Loucy (cell line): ENCODE results near the gene FAM193B.

Source experiments
- H2AFZ ChIP-seq: fragments of 200-600 bp; sonication (generic); 2 replicates; pipeline ENCODE4 v1.6.0; 2016; ENCODE audit warnings: antibody characterized with exemption, mild to moderate bottlenecking, low read length, moderate library complexity
- H3F3A ChIP-seq: fragments of 200-600 bp; 2 replicates; pipeline ENCODE4 v1.6.0; 2016; ENCODE audit warnings: antibody characterized with exemption, low read depth, mild to moderate bottlenecking
- H3K27me3 ChIP-seq: fragments of 200-600 bp; sonication (generic); 2 replicates; pipeline ENCODE4 v1.6.1; 2014; ENCODE audit warnings: low read length, mild to moderate bottlenecking; ENCODE audit not compliant: insufficient read depth, poor library complexity, severe bottlenecking
- H3K36me3 ChIP-seq: fragments of 200-600 bp; sonication (generic); 2 replicates; pipeline ENCODE4 v1.6.1; 2016; ENCODE audit warnings: low read length; ENCODE audit not compliant: insufficient read depth
- H3K4me1 ChIP-seq: fragments of 200-600 bp; sonication (generic); 2 replicates; pipeline ENCODE4 v1.5.1; 2014; ENCODE audit warnings: low read length, mild to moderate bottlenecking; ENCODE audit not compliant: insufficient read depth, poor library complexity, severe bottlenecking
- H3K4me2 ChIP-seq: fragments of 200-600 bp; sonication (generic); 2 replicates; pipeline ENCODE4 v1.6.0; 2014; ENCODE audit warnings: antibody characterized with exemption, low read length, low read depth, mild to moderate bottlenecking; ENCODE audit not compliant: poor library complexity, severe bottlenecking
- H3K4me3 ChIP-seq: fragments of 200-600 bp; sonication (generic); 2 replicates; pipeline ENCODE4 v1.5.1; 2014; ENCODE audit warnings: low read length, mild to moderate bottlenecking, mixed read lengths; ENCODE audit not compliant: poor library complexity, severe bottlenecking
- H3K79me2 ChIP-seq: fragments of 200-600 bp; sonication (generic); 2 replicates; pipeline ENCODE4 v1.6.1; 2014; ENCODE audit warnings: low read length; ENCODE audit not compliant: insufficient read depth
- H3K9ac ChIP-seq: fragments of 200-600 bp; sonication (generic); 2 replicates; pipeline ENCODE4 v1.6.0; 2014; ENCODE audit warnings: mild to moderate bottlenecking, low read depth, low read length, moderate library complexity; ENCODE audit not compliant: poor library complexity, severe bottlenecking
- H3K9me2 ChIP-seq: fragments of 200-600 bp; sonication (generic); replicated peaks from 2 replicates; pipeline ENCODE4 v1.6.1; 2016; ENCODE audit warnings: low read depth, low read length, mixed read lengths
- H3K9me3 ChIP-seq: fragments of 200-600 bp; sonication (generic); 2 replicates; pipeline ENCODE4 v1.6.1; 2014; ENCODE audit warnings: mild to moderate bottlenecking, antibody characterized with exemption, low read length, low read depth; ENCODE audit not compliant: insufficient read depth
- H4K20me1 ChIP-seq: fragments of 200-600 bp; sonication (generic); 2 replicates; pipeline ENCODE4 v1.6.0; 2014; ENCODE audit warnings: antibody characterized with exemption, low read length, mild to moderate bottlenecking; ENCODE audit not compliant: insufficient read depth, poor library complexity, severe bottlenecking
- CTCF ChIP-seq: fragments of 200-600 bp; sonication (generic); conservative IDR thresholded peaks from 2 replicates; pipeline ENCODE4 v1.5.1; 2014; ENCODE audit warnings: mild to moderate bottlenecking, antibody characterized with exemption, low read length
- EZH2phosphoT487 ChIP-seq: fragments of 200-600 bp; IDR thresholded peaks from 2 replicates; pipeline ENCODE4 v1.6.1; 2018; ENCODE audit warnings: antibody characterized with exemption, mild to moderate bottlenecking, moderate library complexity, borderline replicate concordance

The FAM193B gene

GRCh38 chr5:177498013-177498787 is 56.2 kb downstream of the FAM193B start:
- Histone ChIP-seq H3K4me1 (peaks cover 5% of the 10 kb centered on the region), H3F3A (no peaks in the 10 kb centered on the region), H4K20me1 (peaks cover 9% of the 10 kb centered on the region), H3K4me3 (peak overlapping the region; percentile 82), H3K9me3 (no peaks in the 10 kb centered on the region), H3K9ac (no peak overlapping the region), H3K79me2 (peaks cover 33% of the 10 kb centered on the region; the same call in 1 of the 2 replicates), H3K4me2 (peak overlapping the region; percentile 58), H3K9me2 (no peaks in the 10 kb centered on the region), H3K36me3 (no peaks in the 10 kb centered on the region), H2AFZ (no peak overlapping the region), H3K27me3 (no peaks in the 10 kb centered on the region)
- TF ChIP-seq CTCF, result no peak
- TF ChIP-seq EZH2phosphoT487, result no peak

- no peaks in the 10 kb centered on the region for H3K9me3 ChIP-seq
- H3K4me3 ChIP-seq, result peak within 1 kb of the TSS; percentile 82
- peaks cover 36% of the 10 kb centered on the region; the same call in 1 of the 2 replicates for H3K79me2 ChIP-seq
- H3K9me2 ChIP-seq, result no peaks in the 10 kb centered on the region
- no peaks in the 10 kb centered on the region for H3K36me3 ChIP-seq
- peaks cover 5% of the 10 kb centered on the region for H3K4me1 ChIP-seq
- peaks cover 9% of the 10 kb centered on the region for H4K20me1 ChIP-seq
- no peak for TF ChIP-seq CTCF
- no peak for TF ChIP-seq EZH2phosphoT487
- H3K4me2 ChIP-seq, result peak within 1 kb of the TSS; percentile 93
- peak within 1 kb of the TSS; percentile 92 for H3K9ac ChIP-seq
- H3F3A ChIP-seq, result no peaks in the 10 kb centered on the region
- H2AFZ ChIP-seq, result 0 out of 2 replicates have a peak within 1 kb of the TSS, but pooled peaks have one; percentile 27
- no peaks in the 10 kb centered on the region for H3K27me3 ChIP-seq
Observed at GRCh38 chr5:177497292-177498012, 56.9 kb downstream of the FAM193B start, which contains the start of gene PDLIM7. Gene PDLIM7, minus strand, starts transcription at chr5:177497604. Its CDS starts 1,092 bp downstream, at chr5:177496512.

GRCh38 chr5:177496727-177497291 is 57.6 kb downstream of the FAM193B start:
- TF ChIP-seq EZH2phosphoT487 (no peak), CTCF (no peak)
- H3K79me2 ChIP-seq, result peaks cover 36% of the 10 kb centered on the region; the same call in 1 of the 2 replicates
- H3K27me3 ChIP-seq, result no peaks in the 10 kb centered on the region
- H3K9ac ChIP-seq, result peak overlapping the region; percentile 92
- H3K4me2 ChIP-seq, result peak overlapping the region; percentile 93
- H3K36me3 ChIP-seq, result no peaks in the 10 kb centered on the region
- H3K9me3 ChIP-seq, result no peaks in the 10 kb centered on the region
- H4K20me1 ChIP-seq, result peaks cover 9% of the 10 kb centered on the region
- no peaks in the 10 kb centered on the region for H3F3A ChIP-seq
- 0 out of 2 replicates have a peak overlapping the region, but pooled peaks have one; percentile 27 for H2AFZ ChIP-seq
- H3K4me1 ChIP-seq, result peaks cover 5% of the 10 kb centered on the region
- H3K4me3 ChIP-seq, result peak overlapping the region; percentile 82
- no peaks in the 10 kb centered on the region for H3K9me2 ChIP-seq
